NT2/D1 (cell line): ENCODE measurements around the gene C4B.

Experiments used
- SUZ12 ChIP-seq: IDR thresholded peaks from 2 replicates; pipeline ENCODE4 v1.6.1; 2011; ENCODE audit not compliant: insufficient read length, insufficient read depth; ENCODE audit errors: extremely low read depth
- YY1 ChIP-seq: IDR thresholded peaks from 2 replicates; pipeline ENCODE4 v1.6.1; 2011; ENCODE audit not compliant: insufficient read length, insufficient read depth
- ZNF274 ChIP-seq: IDR thresholded peaks from 2 replicates; pipeline ENCODE4 v1.6.1; 2011; ENCODE audit warnings: mild to moderate bottlenecking, low read depth, low read length

GRCh38 chr6:32060966-32061655, 46.5 kb downstream of the C4B start:
- no peak for TF ChIP-seq ZNF274
- TF ChIP-seq SUZ12: no peak
- no peak for TF ChIP-seq YY1
